Gastrocnemius medialis (tissue), 4 donors: Measurements from ENCODE around the gene GABBR1. TPM values are rescaled to one million over a fixed set of nuclear protein-coding genes. Genes with fewer than 3 reads are reported as not detected.

Experiments
- ATAC-seq, 2 donors: fragments of 150-250 bp; one replicate each; pipeline ENCODE4 v1.9.1; 2016
- DNase-seq, 2 donors: peaks; one replicate each; pipeline ENCODE4 v3.0.0-alpha.2; 2019
- H3K27ac ChIP-seq, 4 donors: fragments of 200-600 bp; sonication (generic); 1 replicate in 1 of 4; 2 replicates in 3 of 4; pipeline ENCODE4 v1.5.1; 2016 to 2018; ENCODE audit warnings: mild to moderate bottlenecking in 2 of 4, moderate library complexity in 1 of 4
- H3K27me3 ChIP-seq, 3 donors: fragments of 200-600 bp; sonication (generic) in 2 of 3; 1 replicate in 1 of 3; 2 replicates in 2 of 3; pipeline versions ENCODE4 v1.5.1 to v1.6.0; 2016 to 2019; ENCODE audit warnings: mild to moderate bottlenecking in 1 of 3, moderate library complexity in 1 of 3
- H3K36me3 ChIP-seq, 2 donors: fragments of 200-600 bp; sonication (generic) in 1 of 2; one replicate each; pipeline ENCODE4 v1.5.1; 2017 to 2018
- H3K4me1 ChIP-seq, 2 donors: fragments of 200-600 bp; sonication (generic) in 1 of 2; one replicate each; pipeline ENCODE4 v1.5.1; 2016 to 2017; ENCODE audit warnings: mild to moderate bottlenecking in 2 of 2
- H3K4me3 ChIP-seq, 4 donors: fragments of 200-600 bp; sonication (generic) in 3 of 4; 1 replicate in 1 of 4; 2 replicates in 3 of 4; pipeline ENCODE4 v1.5.1; 2016 to 2019; ENCODE audit warnings: mild to moderate bottlenecking in 2 of 4
- H3K9me3 ChIP-seq, 3 donors: fragments of 200-600 bp; sonication (generic) in 2 of 3; 1 replicate in 1 of 3; 2 replicates in 2 of 3; pipeline ENCODE4 v1.5.1; 2016 to 2019
- CTCF ChIP-seq, 5 experiments: fragments of 450-650 bp in 3 of 5; fragments of 200-600 bp in 2 of 5; sonication (generic) in 2 of 5; IDR thresholded peaks in 4 of 5; conservative IDR thresholded peaks in 1 of 5; 1 replicate in 4 of 5; 2 replicates in 1 of 5; pipeline ENCODE4 v1.5.1; 2016 to 2019; ENCODE audit warnings: antibody characterized with exemption in 5 of 5, mild to moderate bottlenecking in 3 of 5, moderate library complexity in 3 of 5
- POLR2A ChIP-seq, 2 donors: fragments of 450-650 bp; IDR thresholded peaks; one replicate each; pipeline ENCODE4 v1.6.1; 2017; ENCODE audit warnings: antibody characterized with exemption in 2 of 2, mild to moderate bottlenecking in 2 of 2, moderate library complexity in 2 of 2
- in situ Hi-C, 4 donors: fragments of 200-750 bp; cut with MboI; loops; one replicate each; pipeline versions ENCODE4 v1.15.0 to v1.8.0; 2017; ENCODE audit warnings: low sequenced_read_pairs in 4 of 4
- intact Hi-C: fragments of 100-400 bp; cut with DNase I; formaldehyde crosslinking; loops from one replicate; pipeline ENCODE4 v1.15.1; 2023; ENCODE audit warnings: low total_unique reads
- total RNA-seq, 4 donors: library from RNA; depleted of rRNA; stranded (reverse); fragments of >200 nt; gene quantifications; one replicate each; pipeline versions ENCODE4 v1.1.0 to v1.2.3, GENCODE V29; 2016

Gene GABBR1
- total RNA-seq, 4 donors from 2014 or later, result 1.0 to 3.8 (median 3.1) TPM

- no peak for ATAC-seq
- no peak for DNase-seq
- H3K4me3 ChIP-seq, result no peak overlapping the region
- H3K9me3 ChIP-seq, result no peaks in the 10 kb centered on the region
- no peaks in the 10 kb centered on the region for H3K27me3 ChIP-seq
- no peak overlapping the region for H3K27ac ChIP-seq
- in situ Hi-C loops, result no loop called here
- H3K36me3 ChIP-seq, result no peaks in the 10 kb centered on the region
- no peaks in the 10 kb centered on the region for H3K4me1 ChIP-seq
- no peak for TF ChIP-seq CTCF (IDR thresholded peaks at IDR 0.05 in 4 of 5, conservative IDR thresholded peaks at IDR 0.05 in 1 of 5)
- no peak for TF ChIP-seq POLR2A (IDR thresholded peaks at IDR 0.05)
- intact Hi-C loops, result no loop called here
Measured at GRCh38 chr6:29532320-29532951, 100.5 kb downstream of the GABBR1 start.

- in situ Hi-C loops, result no loop called here
- DNase-seq, result no peak
- Histone ChIP-seq H3K27me3 (no peaks in the 10 kb centered on the region), H3K9me3 (no peaks in the 10 kb centered on the region), H3K27ac (no peak overlapping the region), H3K36me3 (no peaks in the 10 kb centered on the region), H3K4me1 (no peaks in the 10 kb centered on the region), H3K4me3 (no peak overlapping the region)
- intact Hi-C loops, result no loop called here
- TF ChIP-seq CTCF (IDR thresholded peaks at IDR 0.05 in 4 of 5, conservative IDR thresholded peaks at IDR 0.05 in 1 of 5) (no peak), POLR2A (IDR thresholded peaks at IDR 0.05) (no peak)
- ATAC-seq, result no peak
Measured at GRCh38 chr6:29531668-29532067, 101.3 kb downstream of the GABBR1 start.

- intact Hi-C loops, result no loop called here
- no peak for ATAC-seq
- no peak for TF ChIP-seq POLR2A (IDR thresholded peaks at IDR 0.05)
- no peak for TF ChIP-seq CTCF (IDR thresholded peaks at IDR 0.05 in 4 of 5, conservative IDR thresholded peaks at IDR 0.05 in 1 of 5)
Measured at GRCh38 chr6:29530671-29531310, 102.2 kb downstream of the GABBR1 start.

GRCh38 chr6:29529956-29530355 is 103.0 kb downstream of the GABBR1 start:
- H3K9me3 ChIP-seq, result no peaks in the 10 kb centered on the region
- in situ Hi-C loops (no loop called here), intact Hi-C loops (no loop called here)
- TF ChIP-seq CTCF (IDR thresholded peaks at IDR 0.05 in 4 of 5, conservative IDR thresholded peaks at IDR 0.05 in 1 of 5) (no peak), POLR2A (IDR thresholded peaks at IDR 0.05) (no peak)
- ATAC-seq (no peak), DNase-seq (no peak)
- H3K4me3 ChIP-seq, result no peak overlapping the region
- no peak overlapping the region for H3K27ac ChIP-seq
- no peaks in the 10 kb centered on the region for H3K4me1 ChIP-seq
- no peaks in the 10 kb centered on the region for H3K27me3 ChIP-seq
- no peaks in the 10 kb centered on the region for H3K36me3 ChIP-seq

More at GRCh38 chr6:29530671-29531310, 102.2 kb downstream of the GABBR1 start:
- Histone ChIP-seq H3K9me3 (no peaks in the 10 kb centered on the region), H3K36me3 (no peaks in the 10 kb centered on the region), H3K27ac (no peak overlapping the region), H3K4me3 (no peak overlapping the region), H3K27me3 (no peaks in the 10 kb centered on the region), H3K4me1 (no peaks in the 10 kb centered on the region)
- no peak for DNase-seq
- in situ Hi-C loops, result no loop called here
